HepG2 (cell line): Measurements from ENCODE around the gene IRAK2. TPM values are rescaled to one million over a fixed set of nuclear protein-coding genes. Genes with fewer than 3 reads are reported as not detected.

Source experiments
- ETV5 ChIP-seq: IDR thresholded peaks from 2 replicates; pipeline ENCODE4 v1.6.1; 2018; ENCODE audit warnings: missing biosample characterization, missing genetic modification reagents, inconsistent platforms, borderline replicate concordance
- FOSL2 ChIP-seq: sonication (generic); formaldehyde crosslinking; IDR thresholded peaks from 2 replicates; pipeline ENCODE4 v1.4.0; 2020; ENCODE audit warnings: missing genetic modification reagents
- GPN1 ChIP-seq: sonication (generic); formaldehyde crosslinking; IDR thresholded peaks from 2 replicates; pipeline ENCODE4 v1.5.1; 2020; ENCODE audit warnings: missing genetic modification reagents, borderline replicate concordance
- HDAC2 ChIP-seq: sonication (generic); formaldehyde crosslinking; IDR thresholded peaks from 2 replicates; pipeline ENCODE4 v1.4.0; 2020; ENCODE audit warnings: missing genetic modification reagents
- MAFG ChIP-seq: sonication (generic); formaldehyde crosslinking; IDR thresholded peaks from 2 replicates; pipeline ENCODE4 v1.5.1; 2020; ENCODE audit warnings: mild to moderate bottlenecking, missing genetic modification reagents
- MNT ChIP-seq: fragments of 450-650 bp; IDR thresholded peaks from 2 replicates; pipeline ENCODE4 v1.6.1; 2016
- MXD3 ChIP-seq: IDR thresholded peaks from 2 replicates; pipeline ENCODE4 v1.6.1; 2016; ENCODE audit warnings: mild to moderate bottlenecking, missing biosample characterization, missing genetic modification reagents
- PCBP1 ChIP-seq: fragments of 200-400 bp; formaldehyde crosslinking; IDR thresholded peaks from 2 replicates; pipeline ENCODE4 v1.6.1; 2017; ENCODE audit warnings: mild to moderate bottlenecking, low read depth, low read length, borderline replicate concordance
- PHF21A ChIP-seq: sonication (generic); formaldehyde crosslinking; IDR thresholded peaks from 2 replicates; pipeline ENCODE4 v1.5.0; 2020; ENCODE audit warnings: mild to moderate bottlenecking, missing genetic modification reagents
- PRDM15 ChIP-seq: sonication (generic); formaldehyde crosslinking; IDR thresholded peaks from 2 replicates; pipeline ENCODE4 v1.4.0; 2020; ENCODE audit warnings: missing genetic modification reagents
- SOX6 ChIP-seq, 2 experiments: fragments of 450-650 bp in 1 of 2; sonication (generic) in 1 of 2; formaldehyde crosslinking in 1 of 2; IDR thresholded peaks; 2 replicates each; pipeline versions ENCODE4 v1.4.0 to v1.6.1; 2017 to 2020; ENCODE audit warnings: antibody characterized with exemption in 1 of 2, mild to moderate bottlenecking in 1 of 2, missing genetic modification reagents in 1 of 2
- TCF12 ChIP-seq, 2 experiments: fragments of 450-650 bp in 1 of 2; sonication (generic) in 1 of 2; formaldehyde crosslinking in 1 of 2; IDR thresholded peaks; 2 replicates each; pipeline versions ENCODE4 v1.6.1 to v1.8.0; 2017 to 2022; ENCODE audit warnings: antibody characterized with exemption in 1 of 2, mild to moderate bottlenecking in 1 of 2, missing genetic modification reagents in 1 of 2, moderate library complexity in 1 of 2
- TRIM24 ChIP-seq: sonication (generic); formaldehyde crosslinking; IDR thresholded peaks from 2 replicates; pipeline ENCODE4 v1.8.0; 2022; ENCODE audit warnings: mild to moderate bottlenecking, missing genetic modification reagents
- polyA plus RNA-seq, 8 experiments: library from polyadenylated mRNA; depleted of rRNA in 3 of 8; stranded (reverse) in 7 of 8; unstranded in 1 of 8; fragments of >200 nt; fragmentation: Illumina TruSeq in 4 of 8; extraction: Trizol in 4 of 8; gene quantifications; 2 replicates each; pipeline versions ENCODE4 v1.2.1 to v1.2.3, GENCODE V29; 2011 to 2016; ENCODE audit warnings: low read depth in 4 of 8, missing spikeins in 1 of 8, mixed read lengths in 1 of 8; ENCODE audit not compliant: insufficient read depth in 1 of 8
- total RNA-seq, 5 experiments: library from RNA; depleted of rRNA; stranded (reverse); fragments of >200 nt; fragmentation: Illumina TruSeq; extraction: Trizol; gene quantifications; 2 replicates each; pipeline ENCODE4 v1.2.3, GENCODE V29; 2016; ENCODE audit warnings: low read depth in 1 of 5
- TF ChIP-seq, protein P1 (sequence below): IDR thresholded peaks from 2 replicates; pipeline ENCODE4 v1.6.1; 2016
- TF ChIP-seq, protein P2 (sequence below): sonication (generic); formaldehyde crosslinking; IDR thresholded peaks from 2 replicates; pipeline ENCODE4 v1.4.0; 2020; ENCODE audit warnings: low read depth, missing genetic modification reagents

IRAK2 gene
- total and polyA plus RNA-seq, 2 of the 13 experiments (the other 11 are each of a cell fraction or from before 2014, with no cell fraction given): 13.1 to 23.3 TPM

DNA sequence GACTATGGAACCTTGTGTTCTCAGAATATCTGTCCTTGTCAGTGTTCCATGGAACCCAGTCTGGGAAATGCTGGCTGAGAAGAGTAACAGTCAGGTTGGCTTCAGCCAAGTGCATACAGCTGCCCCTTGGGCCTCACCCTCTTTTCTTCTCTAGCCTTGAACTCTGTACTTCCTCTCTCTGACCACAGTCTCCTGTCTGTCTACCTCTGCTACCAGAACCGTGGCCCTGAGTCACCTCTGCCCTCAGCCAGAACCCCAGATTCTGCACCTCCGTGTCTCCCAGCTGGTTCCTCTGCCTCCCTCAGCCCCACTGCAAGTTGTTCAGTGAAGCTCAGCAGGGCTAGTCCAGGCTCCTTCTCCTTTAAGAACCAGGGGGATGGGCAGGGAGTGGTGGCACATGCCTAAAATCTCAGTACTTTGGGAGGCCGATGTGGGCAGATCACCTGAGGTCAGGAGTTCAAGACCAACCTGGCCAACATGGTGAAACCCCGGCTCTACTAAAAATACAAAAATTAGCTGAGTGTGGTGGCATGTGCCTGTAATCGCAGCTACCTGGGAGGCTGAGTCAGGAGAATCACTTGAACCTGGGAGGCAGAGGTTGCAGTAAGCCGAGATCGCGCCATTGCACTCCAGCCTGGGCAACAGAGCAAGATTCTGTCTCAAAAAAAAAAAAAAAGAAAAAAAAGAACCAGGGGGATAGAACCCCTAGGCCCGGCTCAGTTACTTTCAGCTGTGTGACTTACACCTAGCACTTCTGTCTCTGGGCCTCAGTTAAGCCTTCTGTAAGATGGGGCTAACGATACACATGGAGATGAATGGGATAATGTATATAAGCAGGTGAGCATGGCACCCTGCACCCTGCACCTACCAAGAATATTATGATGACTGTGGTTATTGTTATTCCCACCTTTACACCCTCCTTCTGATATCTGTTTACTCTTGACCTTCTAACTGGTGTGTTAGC is 59.2 kb downstream of the IRAK2 start (continued):
- TF ChIP-seq HDAC2 (CRISPR knock-in tag): peak; percentile 74
- TF ChIP-seq SOX6 (IDR thresholded peaks at IDR 0.05): no peak
- peak; percentile 83 for TF ChIP-seq SOX6 (CRISPR knock-in tag; IDR thresholded peaks at IDR 0.05)
- TF ChIP-seq PHF21A: no peak
- no peak for TF ChIP-seq GPN1 (CRISPR knock-in tag)
- no peak for TF ChIP-seq MAFG (CRISPR knock-in tag)
- no peak for TF ChIP-seq TCF12 (IDR thresholded peaks at IDR 0.05)
- 0 out of 2 replicates have a peak, but pooled peaks have one; percentile 6 for TF ChIP-seq TCF12 (CRISPR knock-in tag; IDR thresholded peaks at IDR 0.05)
- TF ChIP-seq PRDM15 (CRISPR knock-in tag): no peak
- no peak for TF ChIP-seq PCBP1
- peak; percentile 92 for TF ChIP-seq ETV5 (CRISPR knock-in tag)
- TF ChIP-seq MNT: no peak
- TF ChIP-seq, protein P1, sequence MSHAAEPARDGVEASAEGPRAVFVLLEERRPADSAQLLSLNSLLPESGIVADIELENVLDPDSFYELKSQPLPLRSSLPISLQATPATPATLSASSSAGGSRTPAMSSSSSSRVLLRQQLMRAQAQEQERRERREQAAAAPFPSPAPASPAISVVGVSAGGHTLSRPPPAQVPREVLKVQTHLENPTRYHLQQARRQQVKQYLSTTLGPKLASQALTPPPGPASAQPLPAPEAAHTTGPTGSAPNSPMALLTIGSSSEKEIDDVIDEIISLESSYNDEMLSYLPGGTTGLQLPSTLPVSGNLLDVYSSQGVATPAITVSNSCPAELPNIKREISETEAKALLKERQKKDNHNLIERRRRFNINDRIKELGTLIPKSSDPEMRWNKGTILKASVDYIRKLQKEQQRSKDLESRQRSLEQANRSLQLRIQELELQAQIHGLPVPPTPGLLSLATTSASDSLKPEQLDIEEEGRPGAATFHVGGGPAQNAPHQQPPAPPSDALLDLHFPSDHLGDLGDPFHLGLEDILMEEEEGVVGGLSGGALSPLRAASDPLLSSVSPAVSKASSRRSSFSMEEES (CRISPR knock-in tag): no peak
- TF ChIP-seq, protein P2, sequence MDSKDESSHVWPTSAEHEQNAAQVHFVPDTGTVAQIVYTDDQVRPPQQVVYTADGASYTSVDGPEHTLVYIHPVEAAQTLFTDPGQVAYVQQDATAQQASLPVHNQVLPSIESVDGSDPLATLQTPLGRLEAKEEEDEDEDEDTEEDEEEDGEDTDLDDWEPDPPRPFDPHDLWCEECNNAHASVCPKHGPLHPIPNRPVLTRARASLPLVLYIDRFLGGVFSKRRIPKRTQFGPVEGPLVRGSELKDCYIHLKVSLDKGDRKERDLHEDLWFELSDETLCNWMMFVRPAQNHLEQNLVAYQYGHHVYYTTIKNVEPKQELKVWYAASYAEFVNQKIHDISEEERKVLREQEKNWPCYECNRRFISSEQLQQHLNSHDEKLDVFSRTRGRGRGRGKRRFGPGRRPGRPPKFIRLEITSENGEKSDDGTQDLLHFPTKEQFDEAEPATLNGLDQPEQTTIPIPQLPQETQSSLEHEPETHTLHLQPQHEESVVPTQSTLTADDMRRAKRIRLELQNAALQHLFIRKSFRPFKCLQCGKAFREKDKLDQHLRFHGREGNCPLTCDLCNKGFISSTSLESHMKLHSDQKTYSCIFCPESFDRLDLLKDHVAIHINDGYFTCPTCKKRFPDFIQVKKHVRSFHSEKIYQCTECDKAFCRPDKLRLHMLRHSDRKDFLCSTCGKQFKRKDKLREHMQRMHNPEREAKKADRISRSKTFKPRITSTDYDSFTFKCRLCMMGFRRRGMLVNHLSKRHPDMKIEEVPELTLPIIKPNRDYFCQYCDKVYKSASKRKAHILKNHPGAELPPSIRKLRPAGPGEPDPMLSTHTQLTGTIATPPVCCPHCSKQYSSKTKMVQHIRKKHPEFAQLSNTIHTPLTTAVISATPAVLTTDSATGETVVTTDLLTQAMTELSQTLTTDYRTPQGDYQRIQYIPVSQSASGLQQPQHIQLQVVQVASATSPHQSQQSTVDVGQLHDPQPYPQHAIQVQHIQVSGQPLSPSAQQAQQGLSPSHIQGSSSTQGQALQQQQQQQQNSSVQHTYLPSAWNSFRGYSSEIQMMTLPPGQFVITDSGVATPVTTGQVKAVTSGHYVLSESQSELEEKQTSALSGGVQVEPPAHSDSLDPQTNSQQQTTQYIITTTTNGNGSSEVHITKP (CRISPR knock-in tag): no peak
- no peak for TF ChIP-seq TRIM24 (CRISPR knock-in tag)
- no peak for TF ChIP-seq MXD3 (CRISPR knock-in tag)
- peak; percentile 63 for TF ChIP-seq FOSL2 (CRISPR knock-in tag)
